Measurements from ENCODE around the gene SNRNP200. TPM values are rescaled to one million over a fixed set of nuclear protein-coding genes. Genes with fewer than 3 reads are reported as not detected.
"Not testable (repeated sequence)": the region's sequence is repeated elsewhere in the genome, so short reads cannot be mapped to it uniquely, and the experiment has no call there.

SNRNP200 gene
- total RNA-seq, 2 experiments from 2014 or later, result 193 to 200 TPM

DNA sequence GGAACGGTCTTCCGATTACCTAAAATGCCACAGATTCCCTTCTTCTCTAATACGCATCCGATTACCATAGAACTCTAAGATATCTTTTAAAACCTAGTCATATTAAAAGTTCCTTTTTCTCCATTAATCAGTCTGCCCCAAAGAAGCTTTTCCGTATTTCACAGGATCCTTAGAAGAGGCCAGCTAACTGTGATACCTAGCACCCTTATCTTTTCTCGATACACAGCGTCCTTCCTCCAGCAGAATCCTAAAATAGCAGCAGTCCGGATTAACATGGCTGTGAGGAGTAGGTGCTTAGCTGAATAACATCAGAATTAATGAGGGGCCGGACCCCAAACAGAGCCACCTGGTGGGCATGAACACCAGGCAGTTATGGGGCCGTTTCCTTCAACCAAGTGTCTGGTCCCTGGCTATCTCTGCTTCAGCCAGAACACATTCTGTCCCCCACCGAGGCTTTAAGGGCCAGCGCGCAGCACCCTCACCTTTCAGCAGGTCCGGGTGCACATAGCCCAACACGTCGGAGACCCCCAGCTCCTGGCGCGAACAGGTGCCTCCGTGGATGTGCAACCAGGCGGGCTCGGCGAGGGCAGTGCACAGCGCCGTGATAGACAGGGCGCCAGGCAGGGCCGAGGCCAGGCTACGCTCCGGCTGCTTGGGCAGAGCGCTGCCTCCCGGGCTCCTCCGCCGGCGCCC is 40.5 kb downstream of the SNRNP200 start:
- POLR2A ChIA-PET, result interaction anchor here (0.5 kb wide), 1 partner anchor 83 kb away, joined by 3 read pairs; no protein-coding TSS in a partner anchor
- CTCF ChIA-PET, result interaction anchor here (0.8 to 1.3 kb wide), 4 partner anchors 33 to 148 kb away, joined by 3 to 7 read pairs (median 4); partner anchors contain the start of gene STARD7

DNA sequence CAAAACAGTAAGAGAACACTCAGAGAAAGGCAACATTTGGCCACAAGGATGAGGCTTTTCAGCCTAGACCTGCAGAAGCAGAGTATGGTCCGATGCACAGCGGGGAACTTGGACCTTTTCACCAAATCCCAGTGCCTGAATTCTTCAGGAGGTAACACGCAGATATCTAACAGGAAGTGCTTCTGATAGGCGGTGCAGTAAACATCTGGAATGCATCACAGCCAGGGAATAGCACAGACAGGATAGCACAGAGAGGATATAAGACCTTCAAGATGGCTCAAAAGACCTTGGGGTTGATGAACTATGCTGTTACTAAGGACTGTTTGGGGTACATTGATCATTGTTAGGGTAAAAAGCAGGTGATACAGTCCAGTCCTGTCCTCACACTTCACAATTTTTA is 41.3 kb downstream of the SNRNP200 start:
- ChIA-PET CTCF (interaction anchor here (1.1 to 1.3 kb wide), 2 partner anchors 56 to 147 kb away, joined by 5 to 7 read pairs; partner anchors contain the start of gene STARD7), POLR2A (interaction anchor here (0.5 kb wide), 1 partner anchor 84 kb away, joined by 3 read pairs; no protein-coding TSS in a partner anchor)

DNA sequence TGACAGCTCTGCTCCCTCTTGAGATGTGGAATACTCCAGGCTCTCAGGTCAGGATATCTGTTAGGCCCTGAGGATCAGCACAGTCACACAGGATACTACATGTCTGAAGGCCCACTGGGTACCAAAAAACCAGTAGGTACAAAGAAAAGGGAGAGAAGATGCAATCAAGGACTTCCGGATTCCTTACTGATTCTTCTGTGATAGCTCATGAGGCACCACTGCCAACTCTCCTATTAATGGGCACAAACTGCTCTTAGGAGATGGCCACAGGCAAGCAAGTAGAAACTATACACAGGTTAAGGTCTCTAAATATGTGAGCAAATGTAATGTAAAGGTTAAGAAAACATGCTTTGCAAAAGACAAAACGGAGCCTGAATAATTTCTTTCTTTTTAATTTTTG is 43.0 kb downstream of the SNRNP200 start:
- CTCF ChIA-PET, result interaction anchor here (0.6 kb wide), 1 partner anchor 43 kb away, joined by 3 read pairs; the partner anchor contains the start of gene SNRNP200

DNA sequence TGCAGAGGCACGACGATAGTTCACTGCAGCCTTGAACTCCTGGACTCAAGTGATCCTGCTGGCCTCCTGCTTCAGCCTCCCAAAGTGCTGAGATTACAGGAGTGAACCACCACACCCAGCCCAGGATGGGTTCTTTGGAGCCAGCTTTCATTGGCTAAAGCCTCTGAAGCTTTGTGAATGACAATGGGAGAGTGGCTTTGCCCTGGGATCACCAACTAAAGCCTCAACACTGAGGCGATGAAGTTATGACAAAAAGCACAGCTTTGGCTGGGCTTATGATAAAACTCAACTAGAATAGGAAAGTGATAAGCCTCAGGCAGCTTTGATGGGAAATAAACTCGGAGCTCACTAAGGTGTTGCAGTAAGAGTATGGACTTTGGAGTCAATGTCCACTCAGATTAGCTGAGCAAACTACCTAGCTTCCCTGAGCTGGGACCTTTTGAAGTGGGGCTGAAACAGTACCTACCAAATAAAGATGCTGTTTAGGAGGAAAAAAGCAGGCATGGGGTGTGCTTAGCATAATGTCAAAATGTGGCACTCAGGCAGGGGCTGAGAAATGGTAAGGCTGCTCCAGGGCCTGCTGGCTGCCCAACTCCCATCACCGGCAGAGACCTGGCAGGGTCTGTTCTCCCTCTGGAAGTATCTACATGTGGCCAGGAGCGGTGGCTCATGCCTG is 43.9 kb downstream of the SNRNP200 start:
- ChIA-PET CTCF (interaction anchor here (0.6 to 1.4 kb wide), 5 partner anchors 24 to 248 kb away, joined by 3 to 4 read pairs (median 3); partner anchors contain the start of genes SNRNP200 and STARD7), POLR2A (no interaction called here)

More for the DNA sequence above, 43.0 kb downstream of the SNRNP200 start:
- POLR2A ChIA-PET, result no interaction called here

DNA sequence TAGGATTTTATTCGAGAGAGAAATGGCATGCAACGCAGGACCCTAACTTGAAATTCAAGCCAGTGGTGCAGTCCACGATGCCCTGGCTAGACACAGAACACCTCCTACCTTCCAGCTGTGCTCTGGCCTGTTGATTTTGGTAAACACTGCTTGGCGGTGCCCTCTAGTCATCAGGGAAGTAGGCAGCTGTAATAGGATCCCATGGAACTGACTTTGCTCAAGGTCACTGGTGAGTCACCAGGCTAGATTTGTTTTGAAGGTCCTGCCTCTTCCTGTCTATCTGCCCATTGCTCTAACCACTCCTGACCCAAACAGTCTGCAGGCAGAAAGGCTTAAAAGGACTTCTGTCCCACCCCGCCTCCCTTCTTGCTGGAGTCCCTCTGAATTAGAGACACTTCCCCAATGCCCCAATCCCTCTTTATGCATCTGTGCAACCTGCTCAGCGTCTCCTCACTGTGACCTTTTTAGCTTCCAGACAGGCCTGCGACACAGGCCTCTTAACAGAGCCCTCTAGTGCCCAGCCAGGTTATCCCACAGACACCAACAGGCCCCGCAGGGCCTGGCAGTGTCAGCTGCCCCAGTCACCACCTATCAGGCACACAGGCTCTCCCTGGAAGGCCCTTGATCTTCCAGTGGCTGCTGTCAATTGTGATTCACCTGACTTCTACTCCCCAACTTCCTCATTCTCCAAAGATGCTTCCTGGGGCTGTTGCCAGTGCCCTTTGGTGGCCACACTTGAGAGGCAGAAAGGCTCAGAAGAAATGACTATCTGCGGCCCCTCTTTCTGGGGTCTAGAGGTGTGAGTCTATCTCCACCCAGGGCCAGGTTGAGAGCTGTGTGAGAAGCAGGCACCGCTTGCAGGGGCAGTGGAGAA is 44.7 kb downstream of the SNRNP200 start:
- ChIA-PET POLR2A (no interaction called here), CTCF (interaction anchor here (0.9 to 1.4 kb wide), 5 partner anchors 20 to 249 kb away, joined by 3 to 4 read pairs (median 4); partner anchors contain the start of gene STARD7)

DNA sequence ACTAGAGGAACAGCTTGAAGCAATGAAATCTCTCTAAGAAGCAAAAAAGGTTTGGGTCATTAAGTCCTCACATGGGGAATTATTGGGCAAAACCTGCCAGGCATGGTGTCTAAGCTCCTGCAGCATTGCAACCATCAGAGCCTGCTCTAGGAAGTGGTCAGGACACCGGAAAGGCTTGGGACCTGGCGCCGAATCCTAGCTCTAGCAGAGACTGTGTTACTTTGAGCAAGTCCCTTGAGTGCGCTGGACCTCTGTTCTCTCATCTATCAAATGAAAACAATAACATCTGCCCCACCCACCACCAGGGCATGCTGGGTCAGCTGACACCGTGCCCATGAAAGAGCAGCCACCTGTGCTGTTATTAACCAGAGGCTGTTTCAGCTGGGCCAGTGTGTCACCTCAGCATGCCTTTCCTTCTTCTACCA is 45.8 kb downstream of the SNRNP200 start:
- POLR2A ChIA-PET, result interaction anchor here (0.8 kb wide), 1 partner anchor 51 kb away, joined by 3 read pairs; the partner anchor contains the start of gene STARD7
- CTCF ChIA-PET, result no interaction called here

DNA sequence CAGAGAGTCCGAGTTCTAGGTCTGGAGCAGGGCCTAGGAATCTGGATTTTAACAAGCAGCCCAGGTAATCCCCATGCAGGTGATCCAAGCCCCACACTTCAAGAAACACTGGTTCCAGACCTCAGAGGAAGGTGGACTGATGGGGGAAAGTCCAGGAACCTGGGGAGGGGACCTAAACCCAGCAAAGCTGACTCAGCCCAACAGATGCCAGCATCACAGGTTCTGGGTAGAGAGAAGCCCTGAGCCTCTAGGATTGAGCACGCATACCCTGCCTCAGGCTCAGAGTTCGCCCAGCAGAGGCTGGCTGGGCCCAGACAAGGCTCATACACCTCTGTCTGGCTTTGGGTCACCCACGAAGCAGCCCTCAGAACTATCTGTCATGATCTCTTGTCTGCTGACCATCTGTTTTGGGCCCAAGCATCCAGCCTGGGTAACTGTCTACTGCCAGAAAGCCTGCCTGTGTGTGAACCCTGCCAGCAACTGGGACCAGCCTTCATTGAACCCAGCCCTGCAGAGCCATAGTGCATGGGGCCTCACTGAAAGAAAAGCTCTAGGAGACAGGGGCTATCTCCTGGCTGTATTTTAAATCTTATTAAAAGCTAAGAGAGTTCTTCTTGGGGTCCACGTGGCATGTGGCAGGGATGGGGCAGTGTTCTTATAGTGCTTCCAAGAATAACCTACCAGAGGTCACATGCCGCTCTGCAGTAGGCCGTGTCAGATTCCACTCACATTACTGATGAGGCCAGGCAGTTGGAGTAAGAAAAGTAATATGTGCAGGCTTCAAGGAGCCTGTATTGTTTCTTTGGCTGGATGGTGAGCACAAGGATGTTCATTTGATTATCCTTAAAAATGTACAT is 47.0 kb downstream of the SNRNP200 start:
- ChIA-PET CTCF (no interaction called here), POLR2A (no interaction called here)

DNA sequence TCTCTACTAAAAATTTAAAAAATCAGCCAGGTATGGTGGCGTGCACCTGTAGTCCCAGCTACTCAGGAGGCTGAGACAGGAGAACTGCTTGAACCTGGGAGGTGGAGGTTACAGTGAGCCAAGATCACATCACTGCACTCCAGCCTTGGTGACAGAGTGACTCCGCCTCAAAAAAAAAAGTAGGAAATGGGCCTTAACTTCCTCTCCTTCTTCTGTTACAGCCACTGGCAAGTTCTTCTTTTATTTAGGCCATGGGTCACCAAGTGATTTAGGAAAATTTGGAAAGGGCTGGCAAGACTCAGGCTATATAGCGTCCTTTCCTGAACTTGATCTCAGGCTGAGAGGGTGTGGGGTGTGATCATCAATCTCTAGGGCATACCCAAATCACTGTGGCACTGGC is 47.6 kb downstream of the SNRNP200 start:
- CTCF ChIA-PET, POLR2A ChIA-PET: not testable (repeated sequence)

DNA sequence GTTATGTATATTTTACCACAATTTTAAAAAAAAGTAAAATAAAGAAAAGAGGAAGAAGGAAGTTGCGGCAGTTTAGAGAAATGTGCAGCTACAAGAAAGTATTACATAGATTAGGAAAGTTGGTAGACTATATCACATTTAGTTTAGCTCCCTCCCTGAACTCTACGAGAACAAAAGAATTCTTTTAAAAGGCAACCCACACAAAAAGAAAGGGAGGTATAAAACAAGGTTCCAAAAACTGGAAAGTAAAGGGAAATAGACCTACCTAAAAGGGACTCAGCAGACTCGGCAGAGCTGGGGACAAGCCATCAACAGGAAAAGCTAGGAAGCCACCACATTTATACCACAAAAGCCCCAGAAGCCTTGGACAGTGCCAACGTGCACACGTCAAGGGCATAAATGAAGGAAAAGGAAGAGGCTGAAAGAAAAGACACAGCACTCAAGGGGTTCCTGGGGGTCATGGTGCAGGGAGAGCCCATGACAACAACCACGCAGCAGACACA is 48.7 kb downstream of the SNRNP200 start:
- ChIA-PET POLR2A (no interaction called here), CTCF (interaction anchor here (0.7 kb wide), 2 partner anchors 18 to 167 kb away, joined by 3 read pairs; no protein-coding TSS in a partner anchor)

DNA sequence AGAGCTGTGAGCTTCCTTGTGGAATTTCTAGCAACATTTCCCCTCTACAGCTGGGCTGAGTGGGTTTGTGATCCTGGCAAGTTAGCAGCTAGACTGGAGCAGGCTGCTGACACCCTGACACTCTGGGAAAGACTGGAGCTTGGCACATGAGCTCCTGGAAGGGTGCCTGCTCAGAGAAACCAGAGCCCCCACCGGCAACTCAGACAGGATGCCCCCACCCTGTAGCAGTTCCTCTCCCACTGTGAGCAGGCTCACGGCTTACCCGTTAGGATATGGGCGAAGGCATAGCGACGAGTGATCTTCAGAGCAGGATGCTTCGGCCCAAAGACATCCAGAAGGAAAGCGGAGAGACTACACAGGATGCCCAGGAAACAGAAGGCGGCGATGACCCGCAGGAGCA is 50.8 kb downstream of the SNRNP200 start:
- POLR2A ChIA-PET, result no interaction called here
- CTCF ChIA-PET, result interaction anchor here (0.9 kb wide), 1 partner anchor 80 kb away, joined by 3 read pairs; no protein-coding TSS in a partner anchor

DNA sequence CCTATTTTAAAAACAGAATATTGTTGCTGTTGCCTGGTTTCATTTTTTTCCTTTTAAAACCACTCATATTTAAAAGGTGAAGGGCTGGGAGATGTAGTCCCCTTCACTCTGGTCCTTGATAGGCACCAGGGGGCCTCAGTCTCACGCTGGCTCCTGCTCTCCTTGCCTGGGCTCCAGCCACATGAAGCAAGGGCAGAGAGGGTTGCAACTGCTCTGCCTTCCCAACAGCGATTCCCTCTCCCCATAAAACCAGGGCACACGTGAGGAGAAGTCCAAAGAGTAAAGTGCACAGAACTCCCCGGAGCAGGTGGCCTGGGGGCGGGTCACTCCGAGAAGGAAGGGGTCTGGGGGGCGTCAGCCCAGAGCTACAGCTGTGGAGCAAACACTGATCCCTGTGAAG is 52.3 kb downstream of the SNRNP200 start:
- CTCF ChIA-PET, result no interaction called here
- POLR2A ChIA-PET, result no interaction called here

DNA sequence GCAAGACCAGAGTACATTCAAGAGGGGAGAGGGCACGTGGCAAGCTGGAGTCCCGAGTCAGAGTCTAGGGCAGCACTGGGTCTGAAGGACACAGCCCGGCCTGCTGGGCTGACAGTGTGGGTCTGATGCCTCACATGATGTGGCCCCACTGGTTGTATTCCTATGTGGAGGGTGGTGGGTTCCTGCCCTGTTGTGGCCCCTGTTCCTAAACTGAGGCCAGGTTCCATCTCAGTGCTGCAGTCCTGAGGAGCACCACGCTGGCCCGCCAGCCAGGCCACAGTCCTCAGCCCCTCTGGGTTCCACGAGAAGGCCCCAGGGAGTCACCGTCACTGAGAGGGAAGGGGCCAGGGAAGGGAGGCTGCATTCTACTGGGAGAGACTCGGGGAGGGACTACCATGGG is 52.8 kb downstream of the SNRNP200 start:
- ChIA-PET POLR2A (no interaction called here), CTCF (no interaction called here)

DNA sequence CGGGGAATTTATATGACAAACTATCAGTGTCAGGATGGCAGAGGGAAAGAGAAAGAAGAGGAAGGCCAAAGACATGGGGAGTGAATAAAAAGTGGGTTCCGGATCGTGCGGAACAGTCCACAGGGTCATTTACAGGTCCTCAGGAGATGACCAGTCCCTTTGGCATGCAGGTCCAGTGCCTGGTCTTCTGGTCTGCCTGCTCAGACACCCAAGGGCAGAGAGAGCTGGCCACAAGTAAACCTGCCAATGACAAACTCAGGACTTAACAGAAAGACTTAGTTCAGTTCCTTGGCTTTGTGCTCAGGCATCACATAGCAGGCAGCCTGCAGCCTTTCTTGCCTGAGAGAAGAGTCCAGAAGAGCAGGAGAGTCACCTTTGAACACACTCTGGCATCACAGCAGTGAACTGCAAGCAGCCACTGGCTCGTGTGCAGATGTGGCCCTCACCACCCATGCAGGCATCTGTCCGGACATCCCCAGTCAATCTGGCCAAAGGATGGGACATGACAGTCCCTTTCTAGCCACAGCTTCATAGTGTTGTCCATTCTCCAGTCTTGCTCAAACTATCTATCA is 53.5 kb downstream of the SNRNP200 start:
- ChIA-PET CTCF (no interaction called here), POLR2A (no interaction called here)

DNA sequence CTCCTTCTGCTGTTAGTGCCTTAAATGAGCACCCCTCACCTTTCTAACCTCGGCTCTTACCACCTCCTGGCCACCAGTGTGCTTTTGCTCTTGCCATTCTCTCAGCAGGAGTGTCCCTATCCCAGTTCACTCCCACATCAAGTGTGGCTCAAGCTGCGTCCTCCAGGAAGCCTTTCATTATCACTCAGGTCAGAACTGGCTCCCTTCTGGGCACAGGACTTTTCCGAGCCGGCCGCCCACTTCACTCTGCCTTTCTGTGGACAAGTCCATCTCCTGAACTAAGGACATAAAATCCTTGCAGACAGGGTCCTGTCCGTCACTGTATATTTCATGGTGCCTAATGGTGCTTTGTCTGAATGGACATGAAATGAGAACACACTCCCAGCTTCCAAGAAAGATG is 55.2 kb downstream of the SNRNP200 start:
- POLR2A ChIA-PET, result no interaction called here
- CTCF ChIA-PET, result interaction anchor here (0.7 kb wide), 1 partner anchor 76 kb away, joined by 3 read pairs; no protein-coding TSS in a partner anchor

DNA sequence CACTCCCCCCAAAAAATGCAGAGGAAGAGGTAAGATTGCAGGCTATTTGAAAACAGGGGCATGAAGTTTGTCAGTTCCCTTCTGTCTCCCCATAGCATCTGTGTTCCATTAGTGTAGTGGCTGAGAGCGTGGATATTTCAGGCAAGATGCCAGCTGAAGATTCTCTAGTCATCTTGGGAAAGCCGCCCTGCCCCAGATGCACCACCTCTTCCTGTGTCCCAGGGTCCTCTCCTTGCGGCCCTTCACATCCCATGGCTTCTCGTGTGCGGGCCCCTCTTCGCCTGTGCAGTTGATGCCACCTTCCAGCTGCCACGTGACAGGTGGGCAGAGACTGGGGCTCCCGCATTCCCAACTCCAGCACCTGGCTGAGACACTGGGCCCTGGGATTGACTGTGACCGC is 55.7 kb downstream of the SNRNP200 start:
- ChIA-PET POLR2A (no interaction called here), CTCF (interaction anchor here (0.7 kb wide), 1 partner anchor 14 kb away, joined by 3 read pairs; no protein-coding TSS in a partner anchor)

DNA sequence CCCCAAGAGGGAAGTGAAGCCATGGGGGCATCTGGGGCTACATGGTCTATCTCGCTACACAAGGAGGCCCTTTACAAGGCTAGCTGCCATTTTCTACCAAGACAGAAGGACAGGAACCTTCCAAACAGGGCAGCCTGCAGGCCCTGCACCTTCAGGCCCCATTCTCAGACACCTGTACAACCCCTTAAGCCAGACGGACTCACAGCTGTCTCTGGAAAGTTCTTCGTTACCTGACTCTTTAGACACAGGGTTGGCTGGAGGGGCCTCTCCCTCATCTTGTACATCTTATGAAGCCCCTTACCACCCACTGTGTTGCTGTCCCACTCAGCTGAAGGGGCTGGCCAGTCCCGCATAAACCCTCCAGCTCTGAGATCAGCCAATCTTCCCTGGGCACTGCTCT is 56.7 kb downstream of the SNRNP200 start:
- CTCF ChIA-PET, result no interaction called here
- POLR2A ChIA-PET, result no interaction called here

DNA sequence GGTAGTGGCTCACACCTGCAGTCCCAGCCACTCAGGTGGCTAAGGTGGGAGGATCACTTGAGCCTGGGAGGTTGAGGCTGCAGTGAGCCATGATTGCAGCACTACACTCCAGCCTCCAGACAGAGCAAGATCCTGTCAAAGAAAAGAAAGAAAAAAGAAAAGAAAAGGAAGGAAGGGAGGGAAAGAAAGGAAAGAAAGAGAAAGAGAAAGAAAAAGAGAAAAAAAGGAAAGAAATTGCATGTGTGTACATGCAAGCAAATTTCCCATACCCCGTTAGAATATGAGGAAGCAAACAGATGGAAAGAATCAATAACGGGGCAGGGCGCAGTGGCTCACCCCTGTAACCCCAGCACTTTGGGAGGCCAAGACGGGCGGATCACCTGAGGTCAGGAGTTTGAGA is 57.5 kb downstream of the SNRNP200 start:
- ChIA-PET POLR2A (no interaction called here), CTCF (no interaction called here)

DNA sequence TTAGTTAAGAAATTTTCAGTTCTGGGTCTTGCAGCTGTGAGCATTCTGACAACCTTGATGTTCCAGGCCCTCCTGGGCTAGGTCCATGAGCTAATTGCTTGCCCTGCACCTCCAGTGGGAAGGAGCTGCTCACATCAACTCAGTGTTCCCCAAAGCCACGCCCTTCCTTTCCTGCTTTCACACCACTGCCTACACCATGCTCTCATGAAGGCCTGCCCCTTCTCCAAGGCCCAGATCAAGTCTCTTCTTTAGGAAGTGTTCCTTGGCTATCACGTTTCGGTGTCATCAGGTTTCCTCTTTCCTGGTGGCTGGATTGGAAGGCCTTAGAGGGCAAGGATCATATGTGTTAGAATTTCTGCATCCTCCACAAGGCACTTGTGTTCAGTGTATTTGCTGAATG is 58.3 kb downstream of the SNRNP200 start:
- ChIA-PET CTCF (no interaction called here), POLR2A (interaction anchor here (0.6 kb wide), 1 partner anchor 9 kb away, joined by 3 read pairs; no protein-coding TSS in a partner anchor)
